HG03280 (cell line): ENCODE data around the gene CAVIN4.

Source experiments
- ATAC-seq: cut with Tn5 transposase; IDR thresholded peaks from one replicate; pipeline ENCODE4 v1.9.1; 2021; ENCODE audit warnings: mild to moderate bottlenecking, moderate library complexity; ENCODE audit not compliant: unreplicated experiment

Gene CAVIN4

DNA sequence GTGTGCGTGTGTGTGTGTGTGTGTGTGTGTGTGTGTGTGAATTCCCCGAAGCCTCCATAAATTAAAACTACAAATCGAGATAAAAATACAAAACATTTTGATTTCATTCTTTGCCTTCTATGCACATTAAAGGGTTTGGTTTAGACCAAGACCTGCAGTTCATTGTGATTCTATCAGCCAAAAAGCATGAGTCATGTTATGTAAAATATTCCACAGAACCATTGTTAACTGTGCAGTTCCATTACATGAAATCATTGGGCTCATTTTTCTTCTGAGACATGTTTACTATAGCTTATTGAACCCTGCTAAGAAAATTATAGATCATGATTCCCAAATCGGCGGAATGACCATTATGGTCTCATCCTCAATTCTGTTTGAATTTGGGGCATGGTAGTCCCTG, 11.7 kb downstream of the CAVIN4 start:
- no peak for ATAC-seq

DNA sequence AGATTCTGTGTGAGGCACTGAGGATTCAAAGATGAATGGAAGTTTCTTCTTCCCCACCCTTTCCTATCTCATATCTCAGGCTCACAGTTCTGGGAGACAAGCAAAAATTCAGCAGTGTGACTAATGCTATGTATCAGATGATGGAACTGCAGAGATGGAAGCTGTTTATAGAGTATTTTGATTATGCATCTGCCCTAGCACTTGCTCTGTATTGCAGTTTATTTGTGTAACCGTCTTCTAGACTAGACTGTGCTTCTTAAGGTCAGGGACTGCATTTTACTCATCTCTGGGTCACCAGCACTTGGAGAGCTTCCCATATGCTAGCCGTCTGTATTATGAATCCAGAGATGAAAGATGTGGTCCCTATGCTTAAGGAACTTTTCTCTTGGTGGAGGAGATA, 12.6 kb downstream of the CAVIN4 start:
- no peak for ATAC-seq

DNA sequence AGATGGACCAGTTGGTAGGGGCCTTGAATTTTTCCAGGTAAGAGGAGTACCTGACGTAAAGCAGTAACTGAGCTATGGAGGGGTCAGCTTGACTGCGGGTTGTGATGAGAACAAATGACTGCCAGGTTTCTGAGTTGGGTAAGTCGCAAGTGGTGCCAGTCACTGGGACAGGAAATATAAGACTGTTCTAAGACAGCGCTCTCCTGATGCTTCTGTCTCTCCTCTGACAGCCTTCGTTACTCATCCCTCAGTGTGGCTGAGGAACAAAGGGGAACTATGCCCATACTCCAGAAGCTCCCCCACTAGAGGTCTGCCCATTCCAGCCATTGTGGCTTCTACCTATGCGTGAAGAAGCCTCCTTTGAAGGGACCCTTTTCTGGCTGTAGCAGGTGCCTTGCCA, 13.3 kb downstream of the CAVIN4 start:
- ATAC-seq: no peak

DNA sequence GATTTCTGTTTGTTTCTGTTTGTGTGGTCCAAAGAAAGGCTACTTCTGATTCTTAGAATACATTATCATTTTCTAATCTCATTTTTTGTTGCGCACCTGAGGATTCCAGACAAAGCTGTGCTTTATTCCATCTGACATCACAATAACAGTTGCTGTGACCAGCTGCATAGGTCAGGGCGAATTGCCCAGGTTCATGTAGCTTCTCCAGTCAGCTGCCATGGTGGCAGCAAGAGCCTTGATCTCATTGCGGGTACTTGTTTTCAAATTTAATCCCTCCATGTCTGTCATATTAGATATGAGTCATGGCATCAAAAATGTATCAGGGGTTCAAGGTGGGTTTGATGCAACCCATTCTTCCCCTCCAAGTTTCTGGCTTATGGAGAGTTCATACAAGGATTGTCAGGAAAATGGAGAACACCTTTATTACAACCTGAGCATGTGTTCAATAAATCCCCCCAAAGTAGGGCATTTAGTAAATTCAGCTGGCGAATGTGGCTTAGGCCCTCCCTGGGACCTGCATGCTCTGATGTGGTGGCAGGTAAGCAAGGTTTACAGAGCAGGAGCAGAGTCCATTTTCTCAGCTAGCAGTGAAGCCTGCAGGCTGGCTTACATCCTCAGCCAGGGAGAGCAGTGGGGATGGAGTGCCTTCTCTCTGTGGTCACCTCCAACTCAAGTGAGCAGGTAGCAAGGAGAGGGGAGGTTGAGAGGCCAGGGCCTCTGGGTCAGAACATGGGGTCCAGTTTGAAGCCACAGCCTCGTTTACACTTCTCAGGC, 13.9 kb downstream of the CAVIN4 start:
- ATAC-seq: no peak

DNA sequence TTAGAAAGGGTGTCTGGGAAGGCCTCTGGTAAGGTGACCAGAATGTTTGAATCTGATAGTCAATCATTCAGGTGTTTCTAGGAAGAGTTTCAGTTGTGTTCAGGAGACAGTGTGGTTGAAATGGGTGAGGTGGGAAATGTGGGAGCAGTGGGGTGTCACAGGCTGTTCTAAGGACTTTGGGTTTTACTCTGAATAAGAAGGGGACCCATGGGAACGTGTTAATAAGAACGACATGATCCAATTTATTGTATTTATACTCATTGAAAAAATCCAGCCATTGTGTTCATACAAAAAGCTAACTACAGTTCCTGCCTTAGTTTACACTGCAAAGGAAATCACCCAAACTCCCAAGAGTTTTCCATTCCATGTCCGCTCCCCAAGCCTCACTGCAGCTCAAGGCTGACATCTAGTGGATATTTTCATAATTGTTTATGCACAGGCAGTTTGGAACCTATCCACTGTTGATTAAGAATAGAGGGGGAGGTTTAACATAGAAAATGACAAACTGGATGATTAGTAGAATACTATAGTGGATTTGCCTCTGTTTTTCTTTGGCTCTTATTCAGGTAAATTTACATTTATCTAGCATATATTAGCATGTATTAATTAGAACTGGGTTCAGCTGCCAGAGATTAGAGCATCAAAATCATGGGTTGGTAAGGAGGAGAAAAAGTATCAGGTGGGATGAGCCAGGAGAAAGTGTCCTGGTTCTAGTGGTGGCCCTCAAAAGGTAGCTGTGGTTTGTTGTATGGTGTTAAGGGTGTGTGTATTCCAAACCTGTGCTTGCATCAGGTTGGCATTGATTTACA, 17.7 kb downstream of the CAVIN4 start:
- no peak for ATAC-seq

DNA sequence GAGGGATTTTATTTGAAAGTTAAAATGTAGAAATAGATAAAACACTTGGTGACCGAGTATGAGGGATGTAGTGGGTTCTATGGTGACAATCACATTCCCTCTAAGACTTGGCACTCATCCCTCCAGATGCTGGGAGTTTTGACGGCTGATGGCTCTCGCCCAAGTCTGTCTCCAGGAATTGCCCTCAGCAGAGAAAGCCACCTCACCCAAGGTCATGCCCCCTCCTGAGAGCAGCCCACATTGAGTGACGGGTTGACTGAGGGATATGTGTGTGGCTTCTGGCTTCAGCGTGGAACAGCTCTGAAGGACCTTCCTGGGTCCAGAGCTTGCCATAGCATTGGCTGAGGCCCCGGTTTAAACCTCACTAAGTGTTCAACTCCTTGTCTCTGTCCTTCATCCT, 19.4 kb downstream of the CAVIN4 start:
- ATAC-seq: no peak

DNA sequence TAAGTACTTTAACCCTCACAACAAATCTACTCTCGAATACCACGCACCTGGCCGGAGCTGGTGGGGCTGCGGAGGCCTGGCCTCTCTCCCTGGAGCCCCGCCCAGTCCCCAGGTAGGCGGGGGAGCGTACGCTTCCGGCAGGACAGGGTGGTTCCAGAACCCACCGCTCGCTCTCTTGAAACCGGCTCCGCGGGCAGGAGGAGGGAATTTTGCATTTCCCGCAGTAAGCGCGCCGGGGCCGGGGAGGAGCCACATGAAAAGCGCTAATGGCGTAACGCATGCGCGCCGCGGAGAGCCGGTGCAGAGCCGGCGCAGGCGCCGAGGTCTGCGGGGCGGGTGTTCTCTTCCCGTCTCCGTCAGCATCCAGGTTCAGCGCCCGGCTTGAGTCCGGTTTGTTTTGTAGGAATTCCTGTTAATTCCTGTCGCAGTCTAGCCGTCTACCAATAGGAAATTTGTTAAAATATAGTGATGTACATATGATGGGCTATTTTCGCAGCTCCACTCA, 20.8 kb downstream of the CAVIN4 start:
- peak; percentile 70 for ATAC-seq

DNA sequence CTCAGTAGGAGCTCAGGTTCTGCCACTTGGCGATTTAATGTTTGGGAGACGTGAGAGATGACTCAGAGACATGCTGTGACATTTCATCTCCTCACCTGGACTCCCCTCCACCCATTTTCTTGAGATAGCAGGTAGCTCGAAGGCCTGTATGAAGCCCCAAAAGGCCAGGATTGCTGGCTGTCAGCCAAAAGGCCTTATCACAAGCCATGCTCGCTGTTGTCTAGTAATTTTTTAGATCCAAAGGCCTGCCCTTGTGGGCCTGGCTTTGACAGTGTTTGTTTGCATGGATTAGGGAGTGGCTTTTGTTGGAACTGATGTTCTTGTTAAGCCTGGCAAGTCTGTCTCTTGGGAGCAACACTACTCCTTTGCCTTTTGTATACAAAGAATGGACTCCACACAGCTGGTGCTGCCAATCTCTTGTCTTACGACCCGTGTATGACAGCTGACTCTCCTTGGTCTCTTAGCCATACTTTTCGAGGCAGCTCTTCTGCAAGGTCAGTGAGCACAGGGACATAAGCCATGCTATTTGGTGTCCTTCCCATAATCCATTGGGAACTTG, 22.7 kb downstream of the CAVIN4 start:
- no peak for ATAC-seq

DNA sequence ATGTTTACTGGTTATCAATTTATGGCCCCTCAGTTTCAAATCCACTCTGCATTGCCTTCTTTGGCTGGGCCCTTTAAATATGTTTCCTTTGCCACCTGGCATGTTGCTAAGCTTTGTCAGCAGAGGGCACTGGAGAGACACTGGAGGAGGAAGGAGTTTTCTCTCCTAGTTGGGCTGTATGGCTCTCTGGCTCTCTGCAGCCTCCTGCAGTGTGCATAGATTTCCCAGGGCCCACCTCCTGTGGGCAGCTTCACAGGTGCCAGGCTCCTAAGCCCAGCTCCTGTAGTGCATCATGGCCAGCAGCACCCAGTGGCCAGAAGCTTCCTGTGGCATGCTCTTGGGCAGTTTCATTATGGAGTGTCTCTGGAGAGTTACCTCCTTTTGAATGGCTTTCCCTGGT, 23.3 kb downstream of the CAVIN4 start:
- ATAC-seq: no peak

DNA sequence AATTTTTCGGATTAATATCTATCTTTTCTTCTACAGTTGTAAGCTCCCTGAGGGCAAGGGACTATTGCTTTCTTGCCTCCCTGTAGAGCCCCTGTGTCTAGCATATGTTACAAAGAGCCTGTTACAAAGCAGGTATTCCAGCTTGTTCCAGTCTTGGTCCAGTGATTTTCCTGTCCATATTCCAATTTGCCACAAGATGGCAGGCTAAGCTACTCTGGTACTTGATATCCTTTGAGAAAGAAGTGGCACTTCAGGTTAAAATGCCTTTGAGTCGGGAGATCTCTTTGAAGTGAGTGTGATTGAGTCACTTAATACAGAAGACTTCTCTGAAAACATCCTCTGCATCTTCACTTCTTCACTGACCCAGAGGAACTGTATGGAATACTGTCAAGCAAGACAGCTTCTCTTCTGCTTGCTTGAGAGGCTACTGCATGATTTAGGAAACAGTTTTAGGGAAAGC, 24.5 kb downstream of the CAVIN4 start:
- ATAC-seq: no peak

DNA sequence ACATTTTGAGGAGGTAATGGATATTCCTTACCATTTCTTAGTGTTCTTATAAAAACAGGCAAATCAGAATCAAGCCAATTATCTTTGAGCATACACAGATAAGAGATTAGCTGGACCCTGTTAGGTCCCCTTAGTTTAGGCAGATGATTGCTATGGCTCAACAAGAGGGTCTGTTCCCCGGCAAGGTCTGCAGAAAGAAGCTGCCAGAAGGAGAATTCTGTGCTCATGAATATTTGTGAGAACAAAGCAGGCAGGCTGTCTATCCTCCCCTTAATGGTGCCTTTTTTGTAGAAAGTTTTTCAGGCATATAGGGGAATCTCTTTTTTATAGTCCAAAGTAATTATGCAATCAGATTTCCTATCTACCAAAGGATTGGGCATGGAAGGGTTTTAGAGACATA, 27.5 kb downstream of the CAVIN4 start:
- ATAC-seq: no peak

DNA sequence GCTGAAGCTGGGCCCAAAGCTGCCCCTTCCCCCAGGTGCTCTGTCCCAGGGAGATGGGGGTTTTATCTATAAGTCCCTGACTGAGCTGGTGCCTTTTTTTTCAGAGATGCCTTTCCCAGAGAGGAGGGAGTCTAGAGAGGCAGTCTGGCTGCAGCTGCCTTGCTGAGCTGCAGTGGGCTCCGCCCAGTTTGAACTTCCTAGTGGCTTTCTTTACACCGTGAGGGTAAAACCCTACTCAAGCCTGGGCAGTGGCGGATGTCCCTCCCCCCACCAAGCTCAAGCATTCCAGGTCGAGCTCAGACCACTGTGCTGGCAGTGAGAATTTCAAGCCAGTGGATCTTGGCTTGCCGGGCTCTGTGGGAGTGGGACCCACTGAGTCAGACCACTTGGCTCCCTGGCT, 41.3 kb downstream of the CAVIN4 start:
- no peak for ATAC-seq

DNA sequence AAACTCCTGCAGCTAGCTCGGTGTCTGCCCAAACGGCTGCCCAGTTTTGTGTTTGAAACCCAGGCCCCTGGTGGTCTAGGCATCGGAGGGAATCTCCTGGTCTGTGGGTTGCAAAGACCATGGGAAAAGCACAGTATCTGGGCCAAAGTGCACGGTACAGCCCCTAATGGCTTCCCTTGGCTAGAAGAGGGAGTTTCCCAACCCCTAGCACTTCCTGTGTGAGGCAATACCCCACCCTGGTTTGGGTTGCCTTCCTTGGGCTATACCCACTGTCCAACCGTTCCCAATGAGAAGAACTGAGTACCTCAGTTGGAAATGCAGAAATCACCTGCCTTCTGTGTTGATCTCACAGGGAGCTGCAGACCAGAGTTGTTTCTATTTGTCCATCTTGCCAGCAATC, 41.8 kb downstream of the CAVIN4 start:
- no peak for ATAC-seq

DNA sequence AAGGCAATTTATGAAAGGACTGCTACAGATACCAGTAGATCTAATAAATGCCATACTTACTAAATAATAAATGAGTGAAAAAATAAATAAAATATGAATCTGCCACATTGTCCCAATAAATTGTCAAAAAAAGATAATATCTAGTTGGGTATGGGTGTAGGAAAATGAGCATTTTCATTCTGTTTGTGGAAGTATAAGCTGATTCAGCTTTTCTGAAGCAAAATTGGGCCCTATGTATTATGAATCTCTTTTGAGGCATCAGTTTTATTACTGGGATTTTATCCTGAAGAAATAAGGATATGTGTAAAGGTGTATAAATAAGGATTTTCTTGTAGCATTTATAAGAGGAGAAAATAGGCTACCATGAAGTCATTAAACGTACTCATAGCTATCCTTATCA, 46.1 kb downstream of the CAVIN4 start:
- no peak for ATAC-seq

DNA sequence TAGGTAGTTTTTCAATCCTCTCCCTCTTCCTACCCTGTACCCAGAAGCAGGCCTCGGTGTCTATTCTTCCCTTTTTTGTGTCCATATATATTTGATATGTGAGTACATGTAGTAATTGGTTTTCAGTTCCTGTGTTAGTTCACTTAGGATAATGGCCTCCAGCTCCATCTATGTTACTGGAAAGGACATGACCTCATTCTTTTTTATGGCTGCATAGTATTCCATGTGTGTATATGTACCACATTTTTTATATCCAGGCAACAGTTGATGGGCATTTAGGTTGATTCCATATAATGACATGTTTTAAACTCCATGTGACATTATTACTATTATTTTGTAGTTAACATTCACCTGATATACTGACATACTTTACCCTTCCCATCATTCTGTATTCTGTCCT, 49.1 kb downstream of the CAVIN4 start:
- no peak for ATAC-seq

DNA sequence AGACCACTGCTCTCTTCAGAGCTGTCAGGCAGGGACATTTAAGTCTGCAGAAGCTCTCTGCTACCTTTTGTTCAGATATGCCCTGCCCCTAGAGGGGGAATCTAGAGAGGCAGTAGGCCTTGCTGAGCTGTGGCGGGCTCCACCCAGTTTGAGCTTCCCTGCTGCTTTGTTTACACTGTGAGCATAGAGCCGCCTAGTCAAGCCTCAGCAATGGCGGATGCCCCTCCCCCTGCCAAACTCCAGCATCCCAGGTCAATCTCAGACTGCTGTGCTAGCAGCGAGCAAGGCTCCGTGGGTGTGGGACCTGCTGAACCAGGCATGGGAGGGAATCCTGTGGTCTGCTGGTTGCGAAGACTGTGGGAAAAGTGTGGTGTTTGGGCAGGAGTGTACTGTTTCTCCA, 59.9 kb downstream of the CAVIN4 start:
- ATAC-seq: no peak
